ENCODE measurements around the gene BABAM2. TPM values are rescaled to one million over a fixed set of nuclear protein-coding genes. Genes with fewer than 3 reads are reported as not detected.
A peak's percentile ranks its signal among the peaks of the same experiment; 100 is the strongest.

BABAM2 gene
- total and polyA plus RNA-seq, 2 experiments from 2014 or later, result 35.2 to 46.1 TPM

GRCh38 chr2:27990030-27990590 is 99.6 kb downstream of the BABAM2 start:
- Histone ChIP-seq H3K27me3 (replicated peaks; ENCODE audit: insufficient read depth) (no peaks in the 10 kb centered on the region), H3K4me2 (ENCODE audit: unreplicated experiment) (no peak overlapping the region), H3K27ac (no peak overlapping the region), H3K9ac (no peak overlapping the region), H3K4me3 (no peak overlapping the region), H3K9me3 (ENCODE audit: low read depth) (no peaks in the 10 kb centered on the region), H3K4me1 (ENCODE audit: insufficient read depth) (peaks cover 31% of the 10 kb centered on the region), H3F3A (ENCODE audit: insufficient read depth) (peaks cover 32% of the 10 kb centered on the region; the same call in 1 of the 2 replicates), H2AFZ (no peak overlapping the region), H4K20me1 (ENCODE audit: insufficient read depth) (no peaks in the 10 kb centered on the region), H3K79me2 (ENCODE audit: insufficient read depth) (peaks cover 22% of the 10 kb centered on the region; the same call in 1 of the 2 replicates), H3K9me2 (ENCODE audit: insufficient read depth) (no peaks in the 10 kb centered on the region), H3K36me3 (ENCODE audit: low read depth) (no peaks in the 10 kb centered on the region)
- WGBS, 2 experiments (ENCODE audit: low coverage in 1 of 2, low lambda C conversion rate in 2 of 2, missing lambda C conversion rate in 2 of 2), result 96% methylated on average over 4 of the region's 4 CpGs
- TF ChIP-seq EZH2 (IDR thresholded peaks at IDR 0.05; ENCODE audit: insufficient read depth, poor library complexity, severe bottlenecking) (no peak), EZH2phosphoT487 (IDR thresholded peaks at IDR 0.05; ENCODE audit: insufficient read depth, low read depth) (no peak)
- in situ Hi-C loops (cut with MboI), result no loop called here
- no peak for DNase-seq

GRCh38 chr2:27991146-27991545 is 100.6 kb downstream of the BABAM2 start:
- in situ Hi-C loops (cut with MboI), result no loop called here
- no peak overlapping the region for H3K9ac ChIP-seq
- no peaks in the 10 kb centered on the region for H3K27me3 ChIP-seq (replicated peaks; ENCODE audit: insufficient read depth)
- peaks cover 32% of the 10 kb centered on the region; the same call in 1 of the 2 replicates for H3F3A ChIP-seq (ENCODE audit: insufficient read depth)
- no peak overlapping the region for H3K4me3 ChIP-seq
- whole genome bisulfite sequencing, 2 experiments (ENCODE audit: low coverage in 1 of 2, low lambda C conversion rate in 2 of 2, missing lambda C conversion rate in 2 of 2), result 57 to 60% methylated on average over 1 of the region's 1 CpG
- no peaks in the 10 kb centered on the region for H3K36me3 ChIP-seq (ENCODE audit: low read depth)
- DNase-seq, result no peak
- H3K4me1 ChIP-seq (ENCODE audit: insufficient read depth), result peaks cover 31% of the 10 kb centered on the region
- peaks cover 19% of the 10 kb centered on the region; the same call in 1 of the 2 replicates for H3K79me2 ChIP-seq (ENCODE audit: insufficient read depth)
- no peaks in the 10 kb centered on the region for H4K20me1 ChIP-seq (ENCODE audit: insufficient read depth)
- no peak overlapping the region for H2AFZ ChIP-seq
- H3K9me3 ChIP-seq (ENCODE audit: low read depth), result no peaks in the 10 kb centered on the region
- H3K4me2 ChIP-seq (ENCODE audit: unreplicated experiment), result no peak overlapping the region
- H3K9me2 ChIP-seq (ENCODE audit: insufficient read depth), result no peaks in the 10 kb centered on the region
- H3K27ac ChIP-seq, result no peak overlapping the region
- TF ChIP-seq EZH2phosphoT487 (IDR thresholded peaks at IDR 0.05; ENCODE audit: insufficient read depth, low read depth) (no peak), EZH2 (IDR thresholded peaks at IDR 0.05; ENCODE audit: insufficient read depth, poor library complexity, severe bottlenecking) (no peak)

- H3K4me2 ChIP-seq (ENCODE audit: unreplicated experiment), result peak overlapping the region; percentile 71
- H3K36me3 ChIP-seq (ENCODE audit: low read depth), result no peaks in the 10 kb centered on the region
- peak; percentile 65 for DNase-seq
- H3K9me3 ChIP-seq (ENCODE audit: low read depth), result no peaks in the 10 kb centered on the region
- no peak overlapping the region for H3K9ac ChIP-seq
- H3K4me1 ChIP-seq (ENCODE audit: insufficient read depth), result peaks cover 31% of the 10 kb centered on the region
- in situ Hi-C loops (cut with MboI), result no loop called here
- peaks cover 32% of the 10 kb centered on the region; the same call in 1 of the 2 replicates for H3F3A ChIP-seq (ENCODE audit: insufficient read depth)
- H3K79me2 ChIP-seq (ENCODE audit: insufficient read depth), result 0 out of 2 replicates have a peak, but pooled peaks cover 2% of the 10 kb centered on the region
- H2AFZ ChIP-seq, result no peak overlapping the region
- peak overlapping the region; percentile 31 for H3K27ac ChIP-seq
- no peaks in the 10 kb centered on the region for H3K27me3 ChIP-seq (replicated peaks; ENCODE audit: insufficient read depth)
- no peaks in the 10 kb centered on the region for H4K20me1 ChIP-seq (ENCODE audit: insufficient read depth)
- peak overlapping the region; percentile 27 for H3K4me3 ChIP-seq
- no peaks in the 10 kb centered on the region for H3K9me2 ChIP-seq (ENCODE audit: insufficient read depth)
- TF ChIP-seq EZH2 (IDR thresholded peaks at IDR 0.05; ENCODE audit: insufficient read depth, poor library complexity, severe bottlenecking), result no peak
- no peak for TF ChIP-seq EZH2phosphoT487 (IDR thresholded peaks at IDR 0.05; ENCODE audit: insufficient read depth, low read depth)
These were observed 102.4 kb downstream of the BABAM2 start for GRCh38 chr2:27992787-27993401.

DNA sequence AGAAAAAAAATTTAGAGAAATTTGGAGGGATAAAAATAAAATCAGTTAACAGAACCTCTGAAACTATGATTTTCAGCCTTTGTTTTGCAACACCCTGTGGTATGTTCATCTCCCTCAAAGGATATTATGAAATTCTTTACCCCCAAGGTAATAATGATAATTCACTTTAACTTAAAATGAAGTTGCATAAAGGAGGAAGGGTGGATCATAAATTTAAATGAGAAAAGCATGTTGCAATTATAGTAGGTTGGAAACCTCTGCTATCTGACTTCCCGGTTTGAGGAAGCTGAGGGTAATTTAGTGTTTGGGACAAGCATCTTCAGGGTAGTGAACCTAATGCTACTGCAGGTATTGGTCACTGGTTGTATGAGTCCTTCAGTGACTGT is 102.9 kb downstream of the BABAM2 start:
- Histone ChIP-seq H2AFZ (no peak overlapping the region), H3K27me3 (replicated peaks; ENCODE audit: insufficient read depth) (no peaks in the 10 kb centered on the region), H3K79me2 (ENCODE audit: insufficient read depth) (no peaks in the 10 kb centered on the region), H3K4me1 (ENCODE audit: insufficient read depth) (peaks cover 27% of the 10 kb centered on the region), H3K9me2 (ENCODE audit: insufficient read depth) (no peaks in the 10 kb centered on the region), H4K20me1 (ENCODE audit: insufficient read depth) (no peaks in the 10 kb centered on the region), H3K27ac (peak overlapping the region; percentile 31), H3K9me3 (ENCODE audit: low read depth) (no peaks in the 10 kb centered on the region), H3K4me2 (ENCODE audit: unreplicated experiment) (peak overlapping the region; percentile 71), H3K36me3 (ENCODE audit: low read depth) (no peaks in the 10 kb centered on the region), H3F3A (ENCODE audit: insufficient read depth) (peaks cover 32% of the 10 kb centered on the region; the same call in 1 of the 2 replicates), H3K4me3 (peak overlapping the region; percentile 27), H3K9ac (no peak overlapping the region)
- in situ Hi-C loops (cut with MboI), result no loop called here
- 7 to 10% methylated on average over 1 of the region's 1 CpG for WGBS, 2 experiments (ENCODE audit: low coverage in 1 of 2, low lambda C conversion rate in 2 of 2, missing lambda C conversion rate in 2 of 2)
- peak; percentile 43 for DNase-seq
- no peak for TF ChIP-seq EZH2phosphoT487 (IDR thresholded peaks at IDR 0.05; ENCODE audit: insufficient read depth, low read depth)
- no peak for TF ChIP-seq EZH2 (IDR thresholded peaks at IDR 0.05; ENCODE audit: insufficient read depth, poor library complexity, severe bottlenecking)
